SK-N-SH treated with all-trans-retinoic acid at 6 μM for 48 hours (cell line): Measurements from ENCODE around the gene KIAA1328.

Experiments used
- ATAC-seq: fragments of 200-7000 bp; cut with Tn5 transposase; 3 replicates; pipeline ENCODE4 v1.9.1; 2020; ENCODE audit warnings: mild to moderate bottlenecking, moderate library complexity
- ARNTL ChIP-seq: fragments of 450-650 bp; formaldehyde crosslinking; IDR thresholded peaks from 2 replicates; pipeline ENCODE4 v1.5.0; 2020; ENCODE audit warnings: low read depth, mild to moderate bottlenecking, moderate library complexity, borderline replicate concordance
- BACH2 ChIP-seq: fragments of 250-450 bp; sonication (Bioruptor Pico); IDR thresholded peaks from 2 replicates; pipeline ENCODE4 v1.9.0; 2021; ENCODE audit warnings: mild to moderate bottlenecking, borderline replicate concordance
- CSDC2 ChIP-seq: fragments of 250-450 bp; sonication (Bioruptor Pico); IDR thresholded peaks from 2 replicates; pipeline ENCODE4 v1.5.0; 2020; ENCODE audit warnings: mild to moderate bottlenecking, moderate library complexity
- CSRNP3 ChIP-seq: fragments of 250-450 bp; sonication (Bioruptor Pico); IDR thresholded peaks from 2 replicates; pipeline ENCODE4 v1.5.1; 2021; ENCODE audit warnings: mild to moderate bottlenecking, moderate library complexity
- ESRRG ChIP-seq: fragments of 250-450 bp; sonication (Bioruptor Pico); IDR thresholded peaks from 2 replicates; pipeline ENCODE4 v1.6.1; 2021; ENCODE audit warnings: mild to moderate bottlenecking
- GLIS3 ChIP-seq: fragments of 250-450 bp; sonication (Bioruptor Pico); IDR thresholded peaks from 2 replicates; pipeline ENCODE4 v1.5.0; 2020; ENCODE audit warnings: mild to moderate bottlenecking, moderate library complexity
- OSR1 ChIP-seq: fragments of 250-450 bp; sonication (Bioruptor Pico); IDR thresholded peaks from 2 replicates; pipeline ENCODE4 v1.8.0; 2022; ENCODE audit warnings: moderate library complexity, mild to moderate bottlenecking, inconsistent platforms
- PATZ1 ChIP-seq: fragments of 250-450 bp; sonication (Bioruptor Pico); IDR thresholded peaks from 2 replicates; pipeline ENCODE4 v1.8.0; 2020; ENCODE audit warnings: mild to moderate bottlenecking, moderate library complexity, borderline replicate concordance
- PPARA ChIP-seq: fragments of 250-450 bp; sonication (Bioruptor Pico); IDR thresholded peaks from 2 replicates; pipeline ENCODE4 v1.5.0; 2020; ENCODE audit warnings: mild to moderate bottlenecking, borderline replicate concordance
- RARB ChIP-seq: fragments of 250-450 bp; sonication (Bioruptor Pico); IDR thresholded peaks from 2 replicates; pipeline ENCODE4 v1.8.0; 2021; ENCODE audit warnings: mild to moderate bottlenecking, moderate library complexity
- SNAI2 ChIP-seq: fragments of 250-450 bp; sonication (Bioruptor Pico); IDR thresholded peaks from 2 replicates; pipeline ENCODE4 v1.5.0; 2020; ENCODE audit warnings: mild to moderate bottlenecking, moderate library complexity
- TCF4 ChIP-seq: fragments of 250-450 bp; sonication (Bioruptor Pico); IDR thresholded peaks from 2 replicates; pipeline ENCODE4 v1.8.0; 2021; ENCODE audit warnings: mild to moderate bottlenecking, moderate library complexity, borderline replicate concordance
- TOX ChIP-seq: fragments of 250-450 bp; sonication (Bioruptor Pico); IDR thresholded peaks from 2 replicates; pipeline ENCODE4 v1.8.0; 2021; ENCODE audit warnings: mild to moderate bottlenecking, moderate library complexity, borderline replicate concordance
- TSHZ2 ChIP-seq: fragments of 250-450 bp; sonication (Bioruptor Pico); IDR thresholded peaks from 2 replicates; pipeline ENCODE4 v1.5.0; 2020; ENCODE audit warnings: mild to moderate bottlenecking, moderate library complexity
- ZC3H10 ChIP-seq: fragments of 250-450 bp; sonication (Bioruptor Pico); IDR thresholded peaks from 2 replicates; pipeline ENCODE4 v1.5.1; 2021; ENCODE audit warnings: mild to moderate bottlenecking, moderate library complexity
- ZFP3 ChIP-seq: fragments of 250-450 bp; sonication (Bioruptor Pico); IDR thresholded peaks from 2 replicates; pipeline ENCODE4 v1.5.0; 2020; ENCODE audit warnings: mild to moderate bottlenecking, moderate library complexity
- ZNF70 ChIP-seq: fragments of 450-650 bp; formaldehyde crosslinking; IDR thresholded peaks from 2 replicates; pipeline ENCODE4 v1.5.0; 2020; ENCODE audit warnings: mild to moderate bottlenecking, moderate library complexity
- ZNF8 ChIP-seq: fragments of 450-650 bp; formaldehyde crosslinking; IDR thresholded peaks from 2 replicates; pipeline ENCODE4 v1.5.0; 2020; ENCODE audit warnings: mild to moderate bottlenecking, moderate library complexity
- TF ChIP-seq, protein P1 (sequence below): fragments of 250-450 bp; sonication (Bioruptor Pico); IDR thresholded peaks from 2 replicates; pipeline ENCODE4 v1.5.1; 2020; ENCODE audit warnings: low read depth, mild to moderate bottlenecking, moderate library complexity
- TF ChIP-seq, protein P2 (sequence below): fragments of 250-450 bp; sonication (Bioruptor Pico); IDR thresholded peaks from 2 replicates; pipeline ENCODE4 v1.8.0; 2021; ENCODE audit warnings: low read depth, mild to moderate bottlenecking, moderate library complexity, borderline replicate concordance

Gene KIAA1328

GRCh38 chr18:37124516-37124915 is 295.6 kb downstream of the KIAA1328 start:
- no peak; the same call in 1 of the 3 replicates for ATAC-seq

DNA sequence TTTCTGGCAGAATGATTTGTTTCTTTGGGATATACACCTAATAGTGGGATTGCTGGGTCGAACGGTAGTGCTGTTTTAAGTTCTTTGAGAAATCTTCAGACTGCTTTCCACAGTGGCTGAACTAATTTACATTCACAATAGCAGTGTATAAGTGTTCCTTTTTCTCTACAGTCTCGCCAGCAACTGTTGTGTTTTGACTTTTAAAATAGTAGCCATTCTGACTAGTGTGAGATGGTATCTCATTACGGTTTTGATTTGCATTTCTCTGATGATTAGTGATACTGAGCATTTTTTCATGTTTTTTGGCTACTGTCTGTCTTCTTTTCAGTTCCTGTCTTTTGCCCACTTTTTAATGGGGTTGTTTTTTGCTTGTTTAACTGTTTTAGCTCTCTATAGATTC is 306.2 kb downstream of the KIAA1328 start:
- no peak for ATAC-seq
- TF ChIP-seq GLIS3 (CRISPR knock-in tag) (no peak), TCF4 (no peak), PATZ1 (no peak), BACH2 (CRISPR knock-in tag) (no peak), CSRNP3 (no peak)

More at GRCh38 chr18:37124516-37124915, 295.6 kb downstream of the KIAA1328 start:
- TF ChIP-seq BACH2 (CRISPR knock-in tag) = no peak
- TF ChIP-seq ZNF8 (CRISPR knock-in tag) = no peak
- TF ChIP-seq OSR1 (CRISPR knock-in tag) = no peak
- TF ChIP-seq GLIS3 (CRISPR knock-in tag) = no peak
- TF ChIP-seq PPARA = no peak
- TF ChIP-seq ARNTL (CRISPR knock-in tag) = no peak
- TF ChIP-seq, protein P1, sequence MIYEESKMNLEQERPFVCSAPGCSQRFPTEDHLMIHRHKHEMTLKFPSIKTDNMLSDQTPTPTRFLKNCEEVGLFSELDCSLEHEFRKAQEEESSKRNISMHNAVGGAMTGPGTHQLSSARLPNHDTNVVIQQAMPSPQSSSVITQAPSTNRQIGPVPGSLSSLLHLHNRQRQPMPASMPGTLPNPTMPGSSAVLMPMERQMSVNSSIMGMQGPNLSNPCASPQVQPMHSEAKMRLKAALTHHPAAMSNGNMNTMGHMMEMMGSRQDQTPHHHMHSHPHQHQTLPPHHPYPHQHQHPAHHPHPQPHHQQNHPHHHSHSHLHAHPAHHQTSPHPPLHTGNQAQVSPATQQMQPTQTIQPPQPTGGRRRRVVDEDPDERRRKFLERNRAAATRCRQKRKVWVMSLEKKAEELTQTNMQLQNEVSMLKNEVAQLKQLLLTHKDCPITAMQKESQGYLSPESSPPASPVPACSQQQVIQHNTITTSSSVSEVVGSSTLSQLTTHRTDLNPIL (CRISPR knock-in tag) = no peak
- no peak for TF ChIP-seq CSRNP3
- no peak for TF ChIP-seq TSHZ2 (CRISPR knock-in tag)
- no peak for TF ChIP-seq ESRRG (CRISPR knock-in tag)
- TF ChIP-seq RARB (CRISPR knock-in tag) = no peak
- no peak for TF ChIP-seq ZNF70 (CRISPR knock-in tag)
- no peak for TF ChIP-seq ZC3H10 (CRISPR knock-in tag)
- no peak for TF ChIP-seq SNAI2 (CRISPR knock-in tag)
- TF ChIP-seq, protein P2, sequence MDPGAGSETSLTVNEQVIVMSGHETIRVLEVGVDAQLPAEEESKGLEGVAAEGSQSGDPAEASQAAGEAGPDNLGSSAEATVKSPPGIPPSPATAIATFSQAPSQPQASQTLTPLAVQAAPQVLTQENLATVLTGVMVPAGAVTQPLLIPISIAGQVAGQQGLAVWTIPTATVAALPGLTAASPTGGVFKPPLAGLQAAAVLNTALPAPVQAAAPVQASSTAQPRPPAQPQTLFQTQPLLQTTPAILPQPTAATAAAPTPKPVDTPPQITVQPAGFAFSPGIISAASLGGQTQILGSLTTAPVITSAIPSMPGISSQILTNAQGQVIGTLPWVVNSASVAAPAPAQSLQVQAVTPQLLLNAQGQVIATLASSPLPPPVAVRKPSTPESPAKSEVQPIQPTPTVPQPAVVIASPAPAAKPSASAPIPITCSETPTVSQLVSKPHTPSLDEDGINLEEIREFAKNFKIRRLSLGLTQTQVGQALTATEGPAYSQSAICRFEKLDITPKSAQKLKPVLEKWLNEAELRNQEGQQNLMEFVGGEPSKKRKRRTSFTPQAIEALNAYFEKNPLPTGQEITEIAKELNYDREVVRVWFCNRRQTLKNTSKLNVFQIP = no peak
- no peak for TF ChIP-seq PATZ1
- TF ChIP-seq CSDC2 (CRISPR knock-in tag) = no peak
- TF ChIP-seq TCF4 = no peak
- TF ChIP-seq TOX (CRISPR knock-in tag) = no peak
- TF ChIP-seq ZFP3 = no peak
